HL-60/S4 treated with retinoic acid at 250 ng/mL for 4 days and 3 days (cell line): ENCODE results near the gene EEA1.

ENCODE experiments used
- in situ Hi-C: fragments of 300-500 bp; cut with MboI; formaldehyde crosslinking; loops from 2 replicates; pipeline ENCODE4 v1.7.0; 2022; ENCODE audit warnings: low sequenced_read_pairs

Gene EEA1

DNA sequence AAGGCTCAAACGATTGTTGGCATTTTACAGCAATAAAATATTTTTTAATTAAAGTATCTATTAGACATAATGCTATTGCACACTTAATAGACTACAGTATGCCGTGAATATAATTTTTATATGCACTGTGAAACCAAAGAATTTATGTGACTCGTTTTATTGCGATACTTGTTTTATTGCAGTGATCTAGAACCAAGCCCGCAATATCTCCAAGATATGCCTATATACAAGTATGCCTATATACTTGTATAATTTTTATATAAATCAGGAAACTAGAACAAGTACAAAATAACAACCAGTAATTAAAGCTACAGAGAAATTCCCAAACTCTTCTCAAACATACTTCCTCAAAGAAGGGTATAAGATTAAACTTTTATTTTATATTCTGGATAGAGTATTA, 31.3 kb downstream of the EEA1 start:
- in situ Hi-C loops: no loop called here

- in situ Hi-C loops: no loop called here
Observed at GRCh38 chr12:92890601-92891106, 38.4 kb downstream of the EEA1 start.

- in situ Hi-C loops: no loop called here
Observed at GRCh38 chr12:92886131-92886530, 43.0 kb downstream of the EEA1 start.

DNA sequence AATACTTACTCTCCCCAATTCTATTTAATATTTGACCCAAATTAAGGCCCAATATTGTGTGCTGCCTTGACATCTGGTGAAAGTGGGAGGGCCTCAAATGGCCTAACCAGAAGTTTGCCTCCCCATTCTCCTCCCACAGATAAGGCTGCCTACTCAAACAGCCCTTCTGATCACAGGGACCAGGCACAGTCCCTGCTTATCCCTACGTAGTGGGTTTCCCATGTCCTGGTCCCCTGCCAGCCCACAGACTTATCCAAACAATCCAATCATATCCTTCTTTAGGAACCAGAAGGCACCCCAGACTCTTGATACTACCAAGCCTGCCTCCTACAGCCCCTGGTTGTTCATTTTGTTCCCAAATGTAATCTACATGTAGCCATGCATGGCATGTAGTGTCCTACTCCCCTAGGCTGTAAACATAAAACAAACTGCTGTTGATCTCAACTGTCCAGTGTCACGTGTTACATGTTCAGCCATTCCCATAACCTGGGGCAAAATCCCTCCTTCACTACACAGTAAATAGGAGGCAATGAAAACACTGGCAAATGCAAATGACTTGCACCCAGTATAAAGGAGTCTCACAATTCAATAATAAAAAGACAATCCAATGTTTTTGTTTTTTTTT, 49.3 kb downstream of the EEA1 start:
- in situ Hi-C loops: no loop called here

DNA sequence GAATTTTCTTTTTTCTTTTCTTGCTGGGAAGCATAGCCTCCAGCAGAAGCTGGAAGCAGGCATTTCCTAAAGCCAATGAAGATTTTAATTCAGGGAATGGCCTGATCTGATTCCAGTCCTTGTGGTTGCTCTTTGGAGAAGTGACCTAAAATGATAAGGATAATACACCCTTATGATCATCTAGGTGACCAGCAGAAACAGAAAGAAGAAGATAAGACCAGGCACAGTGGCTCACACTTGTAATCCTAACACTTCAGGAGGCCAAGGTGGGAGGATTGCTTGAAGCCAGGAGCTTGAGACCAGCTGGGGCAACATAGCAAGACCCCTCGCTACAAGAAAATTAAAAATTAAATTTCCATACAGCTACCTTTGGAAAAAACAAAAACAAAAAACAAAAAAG, 51.2 kb downstream of the EEA1 start:
- in situ Hi-C loops: no loop called here

GRCh38 chr12:92876496-92876895, 52.6 kb downstream of the EEA1 start:
- in situ Hi-C loops: no loop called here

DNA sequence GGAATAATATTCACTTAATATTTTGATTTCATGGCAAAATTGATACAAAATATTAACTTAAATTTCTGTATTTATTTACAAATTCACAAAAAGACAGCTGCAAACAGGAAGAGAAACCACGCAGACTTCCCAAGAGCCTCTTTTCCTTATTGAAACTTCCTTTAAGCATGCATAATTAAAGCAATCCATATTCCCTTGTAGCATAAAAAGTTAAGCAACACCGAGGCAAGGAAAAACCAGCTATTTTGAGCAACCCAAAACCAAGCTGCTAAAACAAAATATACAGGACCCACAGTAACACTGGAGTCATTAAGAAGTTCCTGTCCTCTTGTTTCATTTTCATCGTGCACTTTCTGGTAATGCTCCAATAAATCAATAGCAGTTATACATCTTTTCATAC, 58.0 kb downstream of the EEA1 start:
- in situ Hi-C loops: no loop called here

- in situ Hi-C loops: no loop called here
Observed at GRCh38 chr12:92866418-92866817, 62.7 kb downstream of the EEA1 start.

GRCh38 chr12:92863251-92863650, 65.8 kb downstream of the EEA1 start:
- in situ Hi-C loops: no loop called here

GRCh38 chr12:92861381-92861780, 67.7 kb downstream of the EEA1 start:
- in situ Hi-C loops: no loop called here

GRCh38 chr12:92860521-92860920, 68.6 kb downstream of the EEA1 start:
- in situ Hi-C loops: no loop called here

GRCh38 chr12:92859650-92860386, 69.3 kb downstream of the EEA1 start:
- in situ Hi-C loops: no loop called here

DNA sequence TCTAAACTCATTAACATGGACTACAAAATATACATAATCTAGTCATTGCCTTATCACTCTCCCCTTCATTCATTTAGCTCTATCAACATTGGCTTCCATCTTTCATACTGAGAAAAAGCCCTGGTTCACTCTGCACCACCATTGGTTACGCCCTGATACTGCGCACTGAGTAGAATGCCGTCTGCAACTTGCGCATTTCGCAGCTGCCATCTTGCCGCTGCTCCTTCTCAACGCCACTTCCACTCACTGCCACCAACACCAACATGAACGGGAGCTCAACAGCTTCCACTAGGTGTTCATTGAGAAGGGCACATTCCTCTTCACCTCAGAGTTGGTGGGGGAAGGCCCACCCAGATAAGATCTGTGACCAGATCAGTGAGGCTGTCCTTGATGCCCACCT, 71.3 kb downstream of the EEA1 start:
- in situ Hi-C loops: no loop called here

- in situ Hi-C loops: no loop called here
Observed at GRCh38 chr12:92854344-92854743, 74.8 kb downstream of the EEA1 start.

GRCh38 chr12:92848740-92849139, 80.4 kb downstream of the EEA1 start:
- in situ Hi-C loops: no loop called here

GRCh38 chr12:92847368-92847767, 81.7 kb downstream of the EEA1 start:
- in situ Hi-C loops: no loop called here

GRCh38 chr12:92845329-92845728, 83.8 kb downstream of the EEA1 start:
- in situ Hi-C loops: no loop called here

GRCh38 chr12:92844151-92844763, 84.8 kb downstream of the EEA1 start:
- in situ Hi-C loops: no loop called here

GRCh38 chr12:92829686-92830282, 99.3 kb downstream of the EEA1 start:
- in situ Hi-C loops: no loop called here

DNA sequence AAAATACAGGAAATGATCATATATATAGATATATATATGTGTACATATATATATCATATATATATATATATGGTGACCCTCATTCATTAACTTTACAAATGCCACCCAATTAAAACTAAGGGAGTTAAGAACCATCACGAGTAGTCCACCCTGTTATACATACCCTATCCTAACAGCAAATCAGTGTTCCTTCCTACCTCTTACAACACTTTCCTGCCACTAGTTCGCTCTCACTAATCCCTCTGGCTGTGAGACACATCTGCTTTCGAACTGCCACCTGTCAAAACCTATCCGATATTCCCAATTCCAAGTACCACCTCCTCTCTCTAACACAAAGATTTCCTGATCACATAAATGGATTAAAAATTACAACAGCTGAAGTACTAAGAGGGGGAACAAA, 100.5 kb downstream of the EEA1 start:
- in situ Hi-C loops: no loop called here

GRCh38 chr12:92827836-92828431, 101.2 kb downstream of the EEA1 start:
- in situ Hi-C loops: no loop called here
